Measurements from ENCODE around the gene NFKBIE.

DNA sequence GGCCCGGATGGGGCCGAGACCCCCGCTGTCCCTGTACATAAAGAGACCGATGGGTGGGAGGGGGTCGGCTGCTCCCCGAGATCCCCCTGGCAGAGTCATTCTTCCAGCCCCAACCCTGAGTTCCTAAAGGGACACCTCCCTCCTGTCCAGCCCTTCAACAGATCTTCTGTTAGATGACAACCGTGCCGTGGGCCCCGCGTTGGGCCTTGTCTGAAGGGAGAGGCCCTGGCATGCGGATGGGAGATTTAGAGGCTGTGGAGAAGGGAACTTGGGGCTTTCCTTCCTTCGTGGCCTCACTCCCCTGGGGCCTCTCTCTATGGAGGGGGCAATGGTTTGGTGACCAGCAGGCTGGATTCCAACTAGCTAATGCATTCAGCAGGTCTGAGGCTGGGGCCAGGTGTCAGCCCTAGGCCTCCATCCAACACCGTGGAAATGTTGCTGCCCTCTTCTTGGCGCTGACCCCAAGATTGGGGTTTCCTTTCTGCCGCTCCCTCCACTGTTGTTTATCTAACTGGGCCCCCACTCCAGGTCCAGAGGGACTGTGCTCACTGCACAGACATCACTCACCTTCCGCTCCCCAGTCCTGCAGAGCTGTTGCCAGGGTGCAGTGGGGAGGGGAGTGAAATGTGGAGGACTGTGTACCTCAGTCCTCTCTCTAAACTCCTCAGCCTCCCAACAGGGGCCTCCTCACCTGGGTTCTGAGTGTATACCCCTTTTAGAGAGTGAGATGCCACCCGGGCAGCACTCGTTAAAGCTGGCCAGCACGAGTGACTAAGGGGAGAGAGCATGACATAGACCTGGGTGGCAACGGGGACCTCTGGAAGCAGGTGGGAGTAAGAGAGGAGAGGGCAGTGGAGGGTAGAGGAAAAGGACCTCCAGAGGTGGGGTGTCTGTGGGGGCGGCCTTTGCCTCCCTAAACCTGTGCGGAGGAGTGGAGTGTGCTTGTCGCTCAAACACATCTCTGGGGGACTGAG is 11.6 kb upstream of the NFKBIE start:
- TF ChIP-seq, protein P1, sequence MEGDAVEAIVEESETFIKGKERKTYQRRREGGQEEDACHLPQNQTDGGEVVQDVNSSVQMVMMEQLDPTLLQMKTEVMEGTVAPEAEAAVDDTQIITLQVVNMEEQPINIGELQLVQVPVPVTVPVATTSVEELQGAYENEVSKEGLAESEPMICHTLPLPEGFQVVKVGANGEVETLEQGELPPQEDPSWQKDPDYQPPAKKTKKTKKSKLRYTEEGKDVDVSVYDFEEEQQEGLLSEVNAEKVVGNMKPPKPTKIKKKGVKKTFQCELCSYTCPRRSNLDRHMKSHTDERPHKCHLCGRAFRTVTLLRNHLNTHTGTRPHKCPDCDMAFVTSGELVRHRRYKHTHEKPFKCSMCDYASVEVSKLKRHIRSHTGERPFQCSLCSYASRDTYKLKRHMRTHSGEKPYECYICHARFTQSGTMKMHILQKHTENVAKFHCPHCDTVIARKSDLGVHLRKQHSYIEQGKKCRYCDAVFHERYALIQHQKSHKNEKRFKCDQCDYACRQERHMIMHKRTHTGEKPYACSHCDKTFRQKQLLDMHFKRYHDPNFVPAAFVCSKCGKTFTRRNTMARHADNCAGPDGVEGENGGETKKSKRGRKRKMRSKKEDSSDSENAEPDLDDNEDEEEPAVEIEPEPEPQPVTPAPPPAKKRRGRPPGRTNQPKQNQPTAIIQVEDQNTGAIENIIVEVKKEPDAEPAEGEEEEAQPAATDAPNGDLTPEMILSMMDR (IDR thresholded peaks at IDR 0.05; ENCODE audit: insufficient read depth, low read depth, low read length), result no peak
- TF ChIP-seq EZH2 (IDR thresholded peaks at IDR 0.05; ENCODE audit: insufficient read depth, low read length), result no peak
